Measurements from ENCODE around the gene TMEM255A.

TMEM255A gene

GRCh38 chrX:120269373-120270035 lies 41.8 kb downstream of the TMEM255A start:
- TF ChIP-seq CTCF (IDR thresholded peaks at IDR 0.05; ENCODE audit: borderline replicate concordance, insufficient read depth, low read depth, low read length) = no peak
- no peak overlapping the region for H3K4me3 ChIP-seq (ENCODE audit: low read depth, low read length)

- H3K4me3 ChIP-seq (ENCODE audit: low read depth, low read length) = no peak overlapping the region
- no peak for TF ChIP-seq CTCF (IDR thresholded peaks at IDR 0.05; ENCODE audit: borderline replicate concordance, insufficient read depth, low read depth, low read length)
Observed at GRCh38 chrX:120264341-120264740, 46.9 kb downstream of the TMEM255A start.

- no peak for TF ChIP-seq CTCF (IDR thresholded peaks at IDR 0.05; ENCODE audit: borderline replicate concordance, insufficient read depth, low read depth, low read length)
- no peak overlapping the region for H3K4me3 ChIP-seq (ENCODE audit: low read depth, low read length)
Observed at GRCh38 chrX:120262859-120263708, 48.2 kb downstream of the TMEM255A start.

- H3K4me3 ChIP-seq (ENCODE audit: low read depth, low read length) = no peak overlapping the region
- no peak for TF ChIP-seq CTCF (IDR thresholded peaks at IDR 0.05; ENCODE audit: borderline replicate concordance, insufficient read depth, low read depth, low read length)
Observed at GRCh38 chrX:120260369-120260768, 50.9 kb downstream of the TMEM255A start.

GRCh38 chrX:120253784-120254183 lies 57.5 kb downstream of the TMEM255A start:
- no peak for TF ChIP-seq CTCF (IDR thresholded peaks at IDR 0.05; ENCODE audit: borderline replicate concordance, insufficient read depth, low read depth, low read length)
- H3K4me3 ChIP-seq (ENCODE audit: low read depth, low read length) = no peak overlapping the region

- TF ChIP-seq CTCF (IDR thresholded peaks at IDR 0.05; ENCODE audit: borderline replicate concordance, insufficient read depth, low read depth, low read length) = no peak
- peak overlapping the region; percentile 82 for H3K4me3 ChIP-seq (ENCODE audit: low read depth, low read length)
Observed at GRCh38 chrX:120251471-120252011, 59.7 kb downstream of the TMEM255A start.

Measured in GM12875 (cell line).